PC-3 (cell line): ENCODE data around the gene TICRR. TPM values are rescaled to one million over a fixed set of nuclear protein-coding genes. Genes with fewer than 3 reads are reported as not detected.

Experiments used
- ATAC-seq: fragments of 200-7000 bp; cut with Tn5 transposase; 2 replicates; pipeline ENCODE4 v1.9.1; 2020; ENCODE audit warnings: mild to moderate bottlenecking, moderate library complexity
- BruUV-seq: library from RNA; stranded (reverse); fragments of 400-500 nt; replicated peaks from 2 replicates; lab custom pipeline; 2021; lab: Mats Ljungman, UMichigan
- CTCF ChIA-PET: fragments of 300-600 bp; sonication (Branson Sonifier 250); formaldehyde crosslinking; loops from one replicate; lab custom pipeline; 2022; ENCODE audit warnings: antibody characterized with exemption; lab: Charles Lee
- POLR2A ChIA-PET: fragments of 300-600 bp; sonication (Branson Sonifier 250); formaldehyde crosslinking; loops from one replicate; lab custom pipeline; 2022; ENCODE audit warnings: antibody characterized with exemption; ENCODE audit not compliant: unreplicated experiment; lab: Charles Lee
- DNase-seq: peaks from one replicate; pipeline ENCODE4 v3.0.0-alpha.2; 2015
- H2AFZ ChIP-seq: fragments of 300-600 bp; sonication (generic); 2 replicates; pipeline ENCODE4 v1.6.0; 2016; ENCODE audit warnings: antibody characterized with exemption, low read length
- H3F3A ChIP-seq: fragments of 300-600 bp; sonication (generic); one replicate; pipeline ENCODE4 v1.6.0; 2017; ENCODE audit warnings: antibody characterized with exemption, low read length, control low read depth, mild to moderate bottlenecking; ENCODE audit not compliant: unreplicated experiment
- H3K27ac ChIP-seq: fragments of 300-600 bp; sonication (generic); 2 replicates; pipeline ENCODE4 v1.5.1; 2016; ENCODE audit warnings: mild to moderate bottlenecking, low read length
- H3K27me3 ChIP-seq: fragments of 300-600 bp; sonication (generic); 2 replicates; pipeline ENCODE4 v1.6.1; 2016; ENCODE audit warnings: low read length, mixed read lengths
- H3K36me3 ChIP-seq: fragments of 300-600 bp; sonication (generic); 2 replicates; pipeline ENCODE4 v1.6.1; 2016; ENCODE audit warnings: low read depth, mixed run types, low read length, mixed read lengths
- H3K4me1 ChIP-seq: fragments of 300-600 bp; sonication (generic); 2 replicates; pipeline ENCODE4 v1.5.1; 2016; ENCODE audit warnings: low read length; ENCODE audit not compliant: insufficient read depth
- H3K4me2 ChIP-seq: fragments of 300-600 bp; sonication (generic); 2 replicates; pipeline ENCODE4 v1.6.0; 2016; ENCODE audit warnings: low read length
- H3K4me3 ChIP-seq: fragments of 300-600 bp; sonication (generic); 2 replicates; pipeline ENCODE4 v1.5.1; 2016; ENCODE audit warnings: mild to moderate bottlenecking, low read length, mixed read lengths
- H3K79me2 ChIP-seq: fragments of 300-600 bp; sonication (generic); 2 replicates; pipeline ENCODE4 v1.6.1; 2017; ENCODE audit warnings: low read length, mixed read lengths
- H3K9ac ChIP-seq: fragments of 300-600 bp; sonication (generic); 2 replicates; pipeline ENCODE4 v1.6.0; 2016; ENCODE audit warnings: mild to moderate bottlenecking, low read length
- H3K9me2 ChIP-seq: fragments of 300-600 bp; sonication (generic); replicated peaks from 2 replicates; pipeline ENCODE4 v1.6.1; 2016; ENCODE audit warnings: mixed run types, low read length, mixed read lengths
- H3K9me3 ChIP-seq: fragments of 300-600 bp; sonication (generic); 2 replicates; pipeline ENCODE4 v1.6.1; 2016; ENCODE audit warnings: low read length, mixed read lengths
- H4K20me1 ChIP-seq: fragments of 300-600 bp; sonication (generic); 2 replicates; pipeline ENCODE4 v1.6.1; 2016; ENCODE audit warnings: low read length, mixed read lengths
- CTCF ChIP-seq: fragments of 300-600 bp; sonication (generic); conservative IDR thresholded peaks from 2 replicates; pipeline ENCODE4 v1.5.1; 2017; ENCODE audit warnings: antibody characterized with exemption, low read depth, mild to moderate bottlenecking, low read length
- EZH2 ChIP-seq: fragments of 300-600 bp; sonication (generic); IDR thresholded peaks from one replicate; pipeline ENCODE4 v1.6.1; 2017; ENCODE audit warnings: antibody characterized with exemption, mild to moderate bottlenecking, low read length; ENCODE audit not compliant: unreplicated experiment
- EZH2phosphoT487 ChIP-seq: fragments of 300-600 bp; sonication (generic); IDR thresholded peaks from 2 replicates; pipeline ENCODE4 v1.6.1; 2018; ENCODE audit warnings: mild to moderate bottlenecking, antibody characterized with exemption, low read length, borderline replicate concordance
- intact Hi-C: fragments of 100-400 bp; cut with micrococcal nuclease; formaldehyde crosslinking; loops from 2 replicates; pipeline ENCODE4 v1.9.0; 2023
- total RNA-seq: library from RNA; depleted of rRNA; stranded (reverse); fragments of >200 nt; gene quantifications from 2 replicates; pipeline ENCODE4 v1.2.3, GENCODE V29; 2014

TICRR gene
- total RNA-seq, 1 experiment from 2014 or later, result 14.3 TPM

- TF ChIP-seq EZH2, result no peak
- TF ChIP-seq EZH2phosphoT487, result no peak
- TF ChIP-seq CTCF, result no peak
- BruUV-seq, result no TSS peak
Observed at GRCh38 chr15:89646416-89647141, 71.3 kb downstream of the TICRR start.

GRCh38 chr15:89647191-89647851 is 72.1 kb downstream of the TICRR start:
- Histone ChIP-seq H3F3A (no peaks in the 10 kb centered on the region), H3K79me2 (peaks cover 13% of the 10 kb centered on the region), H3K27me3 (no peaks in the 10 kb centered on the region), H3K9ac (no peak overlapping the region), H3K27ac (no peak overlapping the region), H3K4me3 (no peak overlapping the region), H3K9me3 (no peaks in the 10 kb centered on the region), H2AFZ (no peak overlapping the region), H3K4me2 (no peak overlapping the region), H3K4me1 (no peaks in the 10 kb centered on the region), H4K20me1 (no peaks in the 10 kb centered on the region), H3K36me3 (peaks cover 27% of the 10 kb centered on the region), H3K9me2 (no peaks in the 10 kb centered on the region)
- TF ChIP-seq EZH2phosphoT487 (no peak), EZH2 (no peak), CTCF (peak; percentile 88)
- ChIA-PET CTCF (no interaction called here), POLR2A (interaction anchor here (0.7 kb wide), 1 partner anchor 25 kb away, joined by 3 read pairs; no protein-coding TSS in a partner anchor)
- DNase-seq, result peak; percentile 72
- peak; percentile 97 for ATAC-seq
- no TSS peak for BruUV-seq
- intact Hi-C loops, result no loop called here

More at GRCh38 chr15:89646416-89647141, 71.3 kb downstream of the TICRR start:
- Histone ChIP-seq H3F3A (no peaks in the 10 kb centered on the region), H3K27ac (no peak overlapping the region), H3K79me2 (peaks cover 6% of the 10 kb centered on the region), H3K4me1 (no peaks in the 10 kb centered on the region), H3K9me3 (no peaks in the 10 kb centered on the region), H3K9me2 (no peaks in the 10 kb centered on the region), H3K9ac (no peak overlapping the region), H3K4me3 (no peak overlapping the region), H3K4me2 (no peak overlapping the region), H2AFZ (no peak overlapping the region), H3K27me3 (no peaks in the 10 kb centered on the region), H4K20me1 (no peaks in the 10 kb centered on the region), H3K36me3 (peaks cover 29% of the 10 kb centered on the region)
- POLR2A ChIA-PET, result no interaction called here
- intact Hi-C loops, result no loop called here
- no peak for ATAC-seq
- DNase-seq, result no peak
- CTCF ChIA-PET, result interaction anchor here (0.5 kb wide), 1 partner anchor 59 kb away, joined by 3 read pairs; no protein-coding TSS in a partner anchor
